Left ventricle myocardium superior (tissue), 1 donor: ENCODE measurements around the gene BMI1. TPM values are rescaled to one million over a fixed set of nuclear protein-coding genes. Genes with fewer than 3 reads are reported as not detected.
"Not testable (repeated sequence)": the region's sequence is repeated elsewhere in the genome, so short reads cannot be mapped to it uniquely, and the experiment has no call there.

Experiments
- ATAC-seq: fragments of 200-7000 bp; cut with Tn5 transposase; one replicate; pipeline ENCODE4 v1.9.1; 2020; ENCODE audit warnings: mild to moderate bottlenecking, moderate library complexity
- DNase-seq: peaks from one replicate; pipeline ENCODE4 v3.0.0-alpha.2; 2020
- intact Hi-C: fragments of 100-400 bp; cut with micrococcal nuclease; formaldehyde crosslinking; loops from one replicate; pipeline ENCODE4 v1.11.0; 2022
- total RNA-seq: library from RNA; stranded (reverse); fragmentation: NEBNext Ultra II Directional; extraction: Animal tissue kit (Norgen Biotek cat#: 25700); gene quantifications from one replicate; pipeline ENCODE4 v1.2.1, GENCODE V29; 2021
- donor health status: DM: no; HTN: yes; CAD: no; lungs with severe emphysema.

BMI1 gene
- total RNA-seq, 1 donor from 2014 or later, result 38.8 TPM

GRCh38 chr10:22356324-22356873 lies 35.5 kb downstream of the BMI1 start:
- intact Hi-C loops, result no loop called here
- ATAC-seq (no peak), DNase-seq (no peak)

- ATAC-seq, DNase-seq, intact Hi-C loops: not testable (repeated sequence)
Observed at GRCh38 chr10:22357770-22358169, 36.9 kb downstream of the BMI1 start.

GRCh38 chr10:22363305-22363704 lies 42.4 kb downstream of the BMI1 start:
- intact Hi-C loops, result no loop called here
- ATAC-seq, result no peak
- DNase-seq, result no peak

- DNase-seq, result no peak
- no peak for ATAC-seq
- intact Hi-C loops, result no loop called here
Observed at GRCh38 chr10:22364407-22365140, 43.7 kb downstream of the BMI1 start.

GRCh38 chr10:22365233-22365632 lies 44.3 kb downstream of the BMI1 start:
- intact Hi-C loops, result no loop called here
- ATAC-seq, result peak; percentile 48
- no peak for DNase-seq

GRCh38 chr10:22365644-22366434 lies 44.9 kb downstream of the BMI1 start:
- DNase-seq (no peak), ATAC-seq (no peak)
- intact Hi-C loops, result no loop called here

GRCh38 chr10:22366435-22366703 lies 45.5 kb downstream of the BMI1 start:
- intact Hi-C loops, result no loop called here
- no peak for ATAC-seq
- no peak for DNase-seq

GRCh38 chr10:22366771-22367170 lies 45.9 kb downstream of the BMI1 start:
- intact Hi-C loops, result no loop called here
- no peak for ATAC-seq
- DNase-seq, result no peak

- DNase-seq (no peak), ATAC-seq (no peak)
- intact Hi-C loops, result no loop called here
Observed at GRCh38 chr10:22367471-22367870, 46.6 kb downstream of the BMI1 start.

GRCh38 chr10:22368402-22368801 lies 47.5 kb downstream of the BMI1 start:
- ATAC-seq (no peak), DNase-seq (no peak)

GRCh38 chr10:22368981-22369380 lies 48.1 kb downstream of the BMI1 start:
- intact Hi-C loops, result no loop called here
- ATAC-seq (no peak), DNase-seq (no peak)

More at GRCh38 chr10:22368402-22368801, 47.5 kb downstream of the BMI1 start:
- intact Hi-C loops, result no loop called here

GRCh38 chr10:22369434-22370072 lies 48.7 kb downstream of the BMI1 start:
- no peak for DNase-seq

GRCh38 chr10:22370320-22370719 lies 49.4 kb downstream of the BMI1 start:
- ATAC-seq, result no peak
- no peak for DNase-seq
- intact Hi-C loops, result no loop called here

More at GRCh38 chr10:22369434-22370072, 48.7 kb downstream of the BMI1 start:
- no peak for ATAC-seq
- intact Hi-C loops, result no loop called here

GRCh38 chr10:22372298-22372697 lies 51.4 kb downstream of the BMI1 start:
- DNase-seq (no peak), ATAC-seq (no peak)
- intact Hi-C loops, result no loop called here

- ATAC-seq (no peak), DNase-seq (no peak)
- intact Hi-C loops, result no loop called here
Observed at GRCh38 chr10:22372917-22373316, 52.0 kb downstream of the BMI1 start.

- no peak for DNase-seq
- intact Hi-C loops, result no loop called here
- ATAC-seq, result no peak
Observed at GRCh38 chr10:22374489-22375126, 53.7 kb downstream of the BMI1 start.

GRCh38 chr10:22379059-22379458 lies 58.2 kb downstream of the BMI1 start:
- no peak for DNase-seq
- ATAC-seq, result no peak
- intact Hi-C loops, result no loop called here
